HG02981 (cell line): ENCODE data around the gene HELZ.

Experiments used
- ATAC-seq: cut with Tn5 transposase; IDR thresholded peaks from one replicate; pipeline ENCODE4 v1.9.1; 2021; ENCODE audit warnings: mild to moderate bottlenecking, moderate library complexity; ENCODE audit not compliant: unreplicated experiment

Gene HELZ

GRCh38 chr17:67196422-67196821, 48.6 kb downstream of the HELZ start:
- no peak for ATAC-seq

- no peak for ATAC-seq
Measured at GRCh38 chr17:67194134-67194533, 50.9 kb downstream of the HELZ start.

- no peak for ATAC-seq
Measured at GRCh38 chr17:67187927-67188326, 57.1 kb downstream of the HELZ start.

GRCh38 chr17:67186782-67187181, 58.2 kb downstream of the HELZ start:
- no peak for ATAC-seq

- no peak for ATAC-seq
Measured at GRCh38 chr17:67183531-67183930, 61.5 kb downstream of the HELZ start.

GRCh38 chr17:67181825-67182224, 63.2 kb downstream of the HELZ start:
- no peak for ATAC-seq

GRCh38 chr17:67180275-67180674, 64.7 kb downstream of the HELZ start:
- no peak for ATAC-seq

GRCh38 chr17:67178555-67178954, 66.4 kb downstream of the HELZ start:
- ATAC-seq: no peak

GRCh38 chr17:67177732-67178131, 67.3 kb downstream of the HELZ start:
- ATAC-seq: no peak

- no peak for ATAC-seq
Measured at GRCh38 chr17:67174190-67174589, 70.8 kb downstream of the HELZ start.

- peak; percentile 98 for ATAC-seq
Measured at GRCh38 chr17:67171560-67171959, 73.4 kb downstream of the HELZ start.

- ATAC-seq: no peak
Measured at GRCh38 chr17:67168496-67168895, 76.5 kb downstream of the HELZ start.

GRCh38 chr17:67165201-67165600, 79.8 kb downstream of the HELZ start:
- ATAC-seq: no peak

- ATAC-seq: no peak
Measured at GRCh38 chr17:67164302-67164701, 80.7 kb downstream of the HELZ start.

- no peak for ATAC-seq
Measured at GRCh38 chr17:67162771-67163170, 82.2 kb downstream of the HELZ start.

GRCh38 chr17:67161573-67161972, 83.4 kb downstream of the HELZ start:
- no peak for ATAC-seq

- ATAC-seq: no peak
Measured at GRCh38 chr17:67160791-67161190, 84.2 kb downstream of the HELZ start.

GRCh38 chr17:67157732-67158639, 87.0 kb downstream of the HELZ start:
- no peak for ATAC-seq

GRCh38 chr17:67156269-67157199, 88.5 kb downstream of the HELZ start:
- ATAC-seq: no peak

- ATAC-seq: no peak
Measured at GRCh38 chr17:67152824-67153223, 92.2 kb downstream of the HELZ start.

GRCh38 chr17:67151717-67152116, 93.3 kb downstream of the HELZ start:
- ATAC-seq: no peak

GRCh38 chr17:67150826-67151225, 94.2 kb downstream of the HELZ start:
- no peak for ATAC-seq
